ACC112 (cell line): ENCODE measurements around the gene DNAJC4.

Experiments
- H2AFZ ChIP-seq: fragments of 200-600 bp; sonication (generic); one replicate; pipeline ENCODE4 v1.6.0; 2017; ENCODE audit warnings: antibody characterized with exemption, low read length; ENCODE audit not compliant: unreplicated experiment
- H3K27ac ChIP-seq: fragments of 200-600 bp; sonication (generic); 2 replicates; pipeline ENCODE4 v1.5.1; 2014; ENCODE audit warnings: low read depth, mild to moderate bottlenecking, antibody characterized with exemption, low read length, moderate library complexity
- H3K27me3 ChIP-seq: fragments of 200-600 bp; sonication (generic); 2 replicates; pipeline ENCODE4 v1.6.1; 2014; ENCODE audit warnings: mild to moderate bottlenecking, antibody characterized with exemption, low read length, moderate library complexity, mixed read lengths; ENCODE audit not compliant: insufficient read depth
- H3K36me3 ChIP-seq: fragments of 200-600 bp; sonication (generic); 2 replicates; pipeline ENCODE4 v1.6.1; 2016; ENCODE audit warnings: mild to moderate bottlenecking, antibody characterized with exemption, low read length, moderate library complexity, mixed read lengths; ENCODE audit not compliant: insufficient read depth
- H3K4me1 ChIP-seq: fragments of 200-600 bp; sonication (generic); one replicate; pipeline ENCODE4 v1.6.1; 2016; ENCODE audit warnings: low read length, mixed read lengths; ENCODE audit not compliant: insufficient read depth, unreplicated experiment, control insufficient read depth
- H3K4me3 ChIP-seq: fragments of 200-600 bp; sonication (generic); 2 replicates; pipeline ENCODE4 v1.5.1; 2014; ENCODE audit warnings: mild to moderate bottlenecking, low read depth, low read length
- H3K79me2 ChIP-seq: fragments of 200-600 bp; sonication (generic); one replicate; pipeline ENCODE4 v1.6.0; 2016; ENCODE audit warnings: low read length; ENCODE audit not compliant: control insufficient read depth, unreplicated experiment, insufficient read depth

DNAJC4 gene

GRCh38 chr11:64268893-64269539 lies 38.7 kb downstream of the DNAJC4 start:
- Histone ChIP-seq H3K27ac (peak overlapping the region; percentile 91), H3K27me3 (no peaks in the 10 kb centered on the region), H3K4me3 (peak overlapping the region; percentile 86), H3K36me3 (no peaks in the 10 kb centered on the region), H3K4me1 (peaks cover 23% of the 10 kb centered on the region), H3K79me2 (peaks cover 6% of the 10 kb centered on the region), H2AFZ (peak overlapping the region; percentile 51)

- H2AFZ ChIP-seq: peak overlapping the region; percentile 51
- no peaks in the 10 kb centered on the region for H3K27me3 ChIP-seq
- peak overlapping the region; percentile 86 for H3K4me3 ChIP-seq
- peaks cover 23% of the 10 kb centered on the region for H3K4me1 ChIP-seq
- peaks cover 6% of the 10 kb centered on the region for H3K79me2 ChIP-seq
- H3K27ac ChIP-seq: peak overlapping the region; percentile 91
- H3K36me3 ChIP-seq: no peaks in the 10 kb centered on the region
These were observed 39.3 kb downstream of the DNAJC4 start for GRCh38 chr11:64269540-64270220.

- H3K27me3 ChIP-seq: no peaks in the 10 kb centered on the region
- H3K4me3 ChIP-seq: no peak overlapping the region
- H3K4me1 ChIP-seq: peaks cover 11% of the 10 kb centered on the region
- H3K36me3 ChIP-seq: no peaks in the 10 kb centered on the region
- no peak overlapping the region for H2AFZ ChIP-seq
- peaks cover 6% of the 10 kb centered on the region for H3K79me2 ChIP-seq
- no peak overlapping the region for H3K27ac ChIP-seq
These were observed 44.9 kb downstream of the DNAJC4 start for GRCh38 chr11:64275031-64275800.

GRCh38 chr11:64275841-64276240 lies 45.5 kb downstream of the DNAJC4 start:
- no peak overlapping the region for H3K4me3 ChIP-seq
- no peak overlapping the region for H2AFZ ChIP-seq
- H3K79me2 ChIP-seq: peaks cover 6% of the 10 kb centered on the region
- H3K27ac ChIP-seq: no peak overlapping the region
- H3K36me3 ChIP-seq: no peaks in the 10 kb centered on the region
- no peaks in the 10 kb centered on the region for H3K27me3 ChIP-seq
- H3K4me1 ChIP-seq: peaks cover 11% of the 10 kb centered on the region

GRCh38 chr11:64276653-64277431 lies 46.5 kb downstream of the DNAJC4 start:
- H3K79me2 ChIP-seq: peaks cover 6% of the 10 kb centered on the region
- no peak overlapping the region for H3K4me3 ChIP-seq
- no peaks in the 10 kb centered on the region for H3K27me3 ChIP-seq
- peaks cover 11% of the 10 kb centered on the region for H3K4me1 ChIP-seq
- no peak overlapping the region for H3K27ac ChIP-seq
- H3K36me3 ChIP-seq: no peaks in the 10 kb centered on the region
- H2AFZ ChIP-seq: no peak overlapping the region

- no peak overlapping the region for H3K27ac ChIP-seq
- peaks cover 6% of the 10 kb centered on the region for H3K4me1 ChIP-seq
- no peak overlapping the region for H3K4me3 ChIP-seq
- no peaks in the 10 kb centered on the region for H3K27me3 ChIP-seq
- no peaks in the 10 kb centered on the region for H3K36me3 ChIP-seq
- H2AFZ ChIP-seq: no peak overlapping the region
- H3K79me2 ChIP-seq: peaks cover 6% of the 10 kb centered on the region
These were observed 48.3 kb downstream of the DNAJC4 start for GRCh38 chr11:64278576-64279190.

- Histone ChIP-seq H3K27me3 (no peaks in the 10 kb centered on the region), H3K4me1 (no peaks in the 10 kb centered on the region), H2AFZ (no peak overlapping the region), H3K4me3 (no peak overlapping the region), H3K27ac (no peak overlapping the region), H3K36me3 (no peaks in the 10 kb centered on the region), H3K79me2 (peaks cover 12% of the 10 kb centered on the region)
These were observed 51.8 kb downstream of the DNAJC4 start for GRCh38 chr11:64281957-64282770.

GRCh38 chr11:64283092-64283491 lies 52.7 kb downstream of the DNAJC4 start:
- Histone ChIP-seq H3K27me3 (no peaks in the 10 kb centered on the region), H3K4me3 (peak overlapping the region; percentile 49; the same call in 1 of the 2 replicates), H3K36me3 (no peaks in the 10 kb centered on the region), H3K27ac (no peak overlapping the region), H2AFZ (no peak overlapping the region), H3K79me2 (peaks cover 12% of the 10 kb centered on the region), H3K4me1 (no peaks in the 10 kb centered on the region)
